HL-60 (cell line): Measurements from ENCODE around the gene CHD5.

Experiments
- DNase-seq, 2 experiments: peaks; one replicate each; pipeline ENCODE4 v3.0.0-alpha.2; 2010 to 2020; ENCODE audit warnings: low read depth in 1 of 2, low spot score in 1 of 2
- H3K27ac ChIP-seq: fragments of 250-450 bp; sonication (Bioruptor Pico); replicated peaks from 2 replicates; pipeline ENCODE4 v1.5.1; 2020; ENCODE audit warnings: mild to moderate bottlenecking, moderate library complexity
- H3K27me3 ChIP-seq: fragments of 250-450 bp; sonication (Bioruptor Pico); 2 replicates; pipeline ENCODE4 v1.5.1; 2021; ENCODE audit warnings: mild to moderate bottlenecking, moderate library complexity; ENCODE audit not compliant: insufficient read depth, poor library complexity, severe bottlenecking
- H3K4me3 ChIP-seq: replicated peaks from 2 replicates; pipeline ENCODE4 v1.5.1; 2011; ENCODE audit warnings: mild to moderate bottlenecking, control low read depth, low read length; ENCODE audit not compliant: insufficient read depth
- GABPA ChIP-seq: IDR thresholded peaks from 2 replicates; pipeline ENCODE4 v1.6.1; 2012; ENCODE audit warnings: low read depth
- POLR2AphosphoS5 ChIP-seq: IDR thresholded peaks from 2 replicates; pipeline ENCODE4 v1.6.1; 2012; ENCODE audit warnings: low read depth
- REST ChIP-seq: IDR thresholded peaks from 2 replicates; pipeline ENCODE4 v1.6.1; 2012; ENCODE audit warnings: low read depth; ENCODE audit not compliant: insufficient replicate concordance
- SPI1 ChIP-seq: IDR thresholded peaks from 2 replicates; pipeline ENCODE4 v1.6.1; 2012; ENCODE audit warnings: low read depth, mild to moderate bottlenecking, borderline replicate concordance
- long read RNA-seq: library from polyadenylated mRNA; unstranded; transcript quantifications from one replicate; pipeline ENCODE4 v2.0.0, GENCODE V29; 2020
- TF ChIP-seq, protein P1 (sequence below): IDR thresholded peaks from one replicate; pipeline ENCODE4 v1.5.1; 2011; ENCODE audit warnings: low read length, control low read depth, inconsistent platforms; ENCODE audit not compliant: insufficient read depth

The CHD5 gene
- long read RNA-seq, result 0 reads

DNA sequence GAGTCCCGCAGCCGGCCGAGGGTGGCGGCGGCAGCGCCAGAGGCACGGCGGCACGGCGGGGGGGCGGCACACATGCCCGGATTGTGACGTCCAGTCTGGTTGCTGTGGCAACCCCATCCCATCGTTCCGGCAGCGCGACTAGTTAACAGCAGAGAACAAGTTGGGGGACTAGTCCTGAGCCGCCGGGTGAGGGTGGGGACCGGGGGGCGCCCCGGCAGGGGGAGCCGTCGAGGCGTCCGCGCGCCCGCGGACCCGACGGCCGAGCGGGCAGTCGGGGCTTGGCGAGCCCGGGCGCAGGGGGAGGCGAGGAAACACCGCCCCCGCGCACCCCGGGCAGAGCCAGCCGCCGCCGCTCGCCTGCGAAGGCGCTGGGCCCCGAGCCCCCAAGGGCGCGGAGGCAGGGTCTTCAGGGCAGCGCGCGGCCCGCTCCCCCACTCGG lies at the start of gene CHD5:
CHD5 (minus strand) TSS at position 54 of the 439 bp plus-strand sequence. CDS start 298 bp downstream, outside the sequence.
- no peak for TF ChIP-seq POLR2AphosphoS5
- TF ChIP-seq, protein P1, sequence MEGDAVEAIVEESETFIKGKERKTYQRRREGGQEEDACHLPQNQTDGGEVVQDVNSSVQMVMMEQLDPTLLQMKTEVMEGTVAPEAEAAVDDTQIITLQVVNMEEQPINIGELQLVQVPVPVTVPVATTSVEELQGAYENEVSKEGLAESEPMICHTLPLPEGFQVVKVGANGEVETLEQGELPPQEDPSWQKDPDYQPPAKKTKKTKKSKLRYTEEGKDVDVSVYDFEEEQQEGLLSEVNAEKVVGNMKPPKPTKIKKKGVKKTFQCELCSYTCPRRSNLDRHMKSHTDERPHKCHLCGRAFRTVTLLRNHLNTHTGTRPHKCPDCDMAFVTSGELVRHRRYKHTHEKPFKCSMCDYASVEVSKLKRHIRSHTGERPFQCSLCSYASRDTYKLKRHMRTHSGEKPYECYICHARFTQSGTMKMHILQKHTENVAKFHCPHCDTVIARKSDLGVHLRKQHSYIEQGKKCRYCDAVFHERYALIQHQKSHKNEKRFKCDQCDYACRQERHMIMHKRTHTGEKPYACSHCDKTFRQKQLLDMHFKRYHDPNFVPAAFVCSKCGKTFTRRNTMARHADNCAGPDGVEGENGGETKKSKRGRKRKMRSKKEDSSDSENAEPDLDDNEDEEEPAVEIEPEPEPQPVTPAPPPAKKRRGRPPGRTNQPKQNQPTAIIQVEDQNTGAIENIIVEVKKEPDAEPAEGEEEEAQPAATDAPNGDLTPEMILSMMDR, result no peak
- TF ChIP-seq REST, result no peak
- TF ChIP-seq SPI1, result no peak
- TF ChIP-seq GABPA, result no peak
- no peak for DNase-seq
- Histone ChIP-seq H3K4me3 (no peak within 1 kb of the TSS), H3K27ac (no peak within 1 kb of the TSS), H3K27me3 (peaks cover 31% of the 10 kb centered on the region)

DNA sequence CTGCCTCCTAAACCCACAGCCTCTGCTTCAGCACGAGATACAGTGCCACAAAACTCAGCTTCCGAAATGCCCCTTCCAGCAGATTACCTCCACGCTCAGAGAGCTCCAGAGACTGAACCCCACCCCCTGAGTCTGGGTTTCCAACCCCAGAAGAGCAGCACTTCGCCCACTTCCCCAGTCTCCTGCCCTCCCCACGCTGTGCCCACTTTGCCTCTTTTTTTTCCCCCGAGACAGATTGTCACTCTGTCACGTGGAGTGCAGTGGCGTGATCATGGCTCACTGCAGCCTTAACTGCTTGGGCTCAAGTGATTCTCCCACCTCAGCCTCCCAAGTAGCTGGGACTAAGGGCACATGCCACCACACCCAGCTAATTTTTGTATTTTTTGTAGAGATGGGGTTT lies 45.5 kb upstream of the CHD5 start:
- no peak for TF ChIP-seq REST
- no peak for TF ChIP-seq GABPA
- TF ChIP-seq SPI1, result no peak
- TF ChIP-seq, protein P1, result no peak
- TF ChIP-seq POLR2AphosphoS5, result no peak
- Histone ChIP-seq H3K4me3 (no peak overlapping the region), H3K27me3 (no peaks in the 10 kb centered on the region), H3K27ac (no peak overlapping the region)
- DNase-seq, result no peak

- DNase-seq, result no peak
- H3K4me3 ChIP-seq, result no peak overlapping the region
- H3K27me3 ChIP-seq, result no peaks in the 10 kb centered on the region
- TF ChIP-seq POLR2AphosphoS5 (no peak; the same call in 1 of the 2 replicates), REST (no peak), SPI1 (no peak), GABPA (no peak)
- TF ChIP-seq, protein P1, result no peak
- no peak overlapping the region for H3K27ac ChIP-seq
Measured at GRCh38 chr1:6224718-6225117, 44.6 kb upstream of the CHD5 start.
